ENCODE measurements around the gene ATP6AP1. TPM values are rescaled to one million over a fixed set of nuclear protein-coding genes. Genes with fewer than 3 reads are reported as not detected.

The ATP6AP1 gene
- total RNA-seq, 1 donor from 2014 or later, result 54.3 TPM

DNA sequence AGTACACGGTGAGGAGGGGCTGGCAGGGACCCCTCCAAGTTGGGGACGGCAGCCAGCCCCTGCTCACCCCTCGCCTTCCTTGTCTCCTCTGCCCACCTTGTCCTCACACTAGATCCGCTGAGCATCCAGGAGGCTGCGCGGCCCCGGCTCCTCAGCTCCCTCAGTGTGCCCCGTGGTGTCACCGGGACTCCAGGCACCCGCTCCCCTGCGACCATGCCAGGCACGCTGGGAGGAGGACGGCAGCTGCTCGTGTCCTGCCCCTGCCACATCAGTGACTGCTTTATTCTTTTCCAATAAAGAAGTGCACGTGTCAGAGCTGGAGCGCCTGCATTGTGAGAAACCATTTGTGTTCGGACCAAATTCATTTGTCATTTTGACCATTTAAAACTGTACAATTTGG lies 21.8 kb downstream of the ATP6AP1 start:
- H3K36me3 Mint-ChIP-seq (ENCODE audit: low read depth), result peaks cover 20% of the 10 kb centered on the region
- H3K27ac Mint-ChIP-seq, result no peak overlapping the region
- no peak overlapping the region for H3K4me3 Mint-ChIP-seq
- H3K9me3 Mint-ChIP-seq, result no peaks in the 10 kb centered on the region
- DNase-seq (ENCODE audit: low spot score), result no peak
- no peaks in the 10 kb centered on the region for H3K4me1 Mint-ChIP-seq (ENCODE audit: low read depth)
- no peaks in the 10 kb centered on the region for H3K27me3 Mint-ChIP-seq (ENCODE audit: insufficient read depth)
- intact Hi-C loops (cut with micrococcal nuclease), result no loop called here

DNA sequence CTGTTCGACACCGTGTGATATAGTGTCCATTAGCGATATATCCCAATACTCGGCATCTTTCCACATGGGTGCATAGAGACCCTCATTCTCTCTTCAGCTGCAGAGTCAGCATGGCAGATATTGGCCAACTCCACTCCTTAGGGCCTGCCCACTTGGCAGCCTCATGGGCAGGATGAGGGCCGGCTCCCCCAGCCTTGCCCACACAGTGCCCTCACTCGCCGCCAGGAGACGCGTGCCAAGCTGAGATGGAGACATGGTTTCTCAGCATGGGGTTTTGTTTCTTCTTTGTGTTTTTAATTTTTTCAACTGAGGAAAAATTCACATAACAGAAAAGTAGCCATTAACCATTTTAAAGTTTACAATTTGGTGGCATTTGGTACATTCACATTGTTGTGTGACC lies 24.3 kb downstream of the ATP6AP1 start:
- no peak for DNase-seq (ENCODE audit: low spot score)
- H3K4me3 Mint-ChIP-seq, result no peak overlapping the region

DNA sequence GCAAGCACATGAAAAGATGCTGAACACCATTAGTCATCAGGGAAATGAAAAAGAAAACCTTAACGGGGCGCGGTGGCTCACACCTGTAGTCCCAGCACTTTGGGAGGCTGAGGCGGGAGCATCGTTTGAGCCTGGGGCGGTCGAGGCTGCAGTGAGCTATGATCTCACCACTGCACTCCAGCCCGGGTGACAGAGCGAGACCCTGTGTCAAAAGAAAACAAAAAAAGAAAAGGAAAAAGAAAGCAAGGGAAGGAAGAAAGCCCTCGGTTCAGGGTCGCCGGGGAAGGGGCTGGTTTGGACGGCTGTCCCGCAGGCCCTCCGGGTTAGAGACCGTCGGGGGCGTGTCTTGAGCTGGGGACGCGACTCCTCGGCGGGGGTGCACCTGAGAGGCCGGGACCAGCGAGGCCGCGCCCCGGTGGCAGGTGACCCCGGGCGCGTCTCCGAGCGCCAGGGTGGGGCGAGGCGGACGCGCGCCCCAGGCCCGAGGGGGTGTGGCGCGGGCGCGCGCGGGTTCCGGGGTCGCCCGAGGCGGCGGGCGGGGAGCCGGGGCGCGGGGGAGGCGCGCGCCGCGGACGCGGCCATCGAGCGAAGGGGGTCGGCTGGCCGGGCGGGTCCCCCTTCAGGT lies 29.1 kb downstream of the ATP6AP1 start:
- DNase-seq (ENCODE audit: low spot score), result peak; percentile 39
- H3K27ac Mint-ChIP-seq, result peak overlapping the region; percentile 94
- H3K4me1 Mint-ChIP-seq (ENCODE audit: low read depth), result peaks cover 5% of the 10 kb centered on the region
- H3K27me3 Mint-ChIP-seq (ENCODE audit: insufficient read depth), result no peaks in the 10 kb centered on the region
- peaks cover 11% of the 10 kb centered on the region for H3K36me3 Mint-ChIP-seq (ENCODE audit: low read depth)
- H3K9me3 Mint-ChIP-seq, result no peaks in the 10 kb centered on the region
- H3K4me3 Mint-ChIP-seq, result peak overlapping the region; percentile 96
- intact Hi-C loops (cut with micrococcal nuclease), result no loop called here

More for the DNA sequence above, 24.3 kb downstream of the ATP6AP1 start:
- peaks cover 14% of the 10 kb centered on the region for H3K36me3 Mint-ChIP-seq (ENCODE audit: low read depth)
- peaks cover 5% of the 10 kb centered on the region for H3K4me1 Mint-ChIP-seq (ENCODE audit: low read depth)
- H3K27me3 Mint-ChIP-seq (ENCODE audit: insufficient read depth), result no peaks in the 10 kb centered on the region
- intact Hi-C loops (cut with micrococcal nuclease), result no loop called here
- no peak overlapping the region for H3K27ac Mint-ChIP-seq
- H3K9me3 Mint-ChIP-seq, result no peaks in the 10 kb centered on the region

DNA sequence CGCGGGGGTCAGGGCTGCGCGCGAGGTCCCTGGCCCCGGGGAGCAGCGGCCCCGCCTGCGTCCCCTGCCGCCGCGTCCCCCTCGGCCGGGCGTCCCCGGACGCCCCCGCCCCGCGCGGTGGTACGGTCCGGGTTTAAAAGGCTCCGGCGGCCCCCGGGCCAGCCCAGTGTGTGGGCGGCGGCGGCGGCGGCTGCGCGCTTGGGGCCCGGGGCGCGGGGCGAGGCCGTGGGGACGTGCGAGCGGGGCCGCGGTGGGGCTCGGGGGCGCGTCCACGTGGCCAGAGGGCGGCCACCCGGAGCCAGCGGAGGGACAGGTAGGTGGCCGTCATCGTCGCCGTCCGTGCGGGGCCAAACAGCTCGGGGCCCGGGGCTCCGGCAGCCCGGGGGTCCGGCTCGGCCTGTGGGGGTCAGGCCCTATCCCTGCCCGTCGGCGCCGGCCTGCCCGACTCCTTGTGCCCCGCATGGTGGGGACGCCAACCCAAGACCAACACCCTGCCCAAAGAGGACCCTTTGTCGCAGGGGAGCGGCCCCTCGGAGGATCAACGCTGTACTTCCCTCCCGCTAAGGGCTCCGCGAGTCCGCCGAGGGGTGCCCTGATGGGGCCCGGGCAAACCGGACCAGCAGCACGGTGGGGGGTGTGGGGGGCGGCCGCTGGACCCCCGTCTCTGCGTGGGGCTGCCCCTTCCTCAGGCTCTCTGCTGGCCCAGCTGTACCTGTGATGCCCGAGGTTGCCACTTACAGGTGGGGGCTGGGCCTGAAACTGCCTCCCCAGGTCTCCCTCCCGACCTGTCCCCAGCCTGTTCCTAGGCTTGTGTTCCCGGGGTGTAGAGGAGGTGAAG lies 29.9 kb downstream of the ATP6AP1 start, which contains the start of gene PLXNA3:
PLXNA3 (plus strand) TSS at position 166 of the 838 bp plus-strand sequence. CDS start 1,903 bp downstream, outside the sequence.
- Mint-ChIP-seq H3K27ac (peak within 1 kb of the TSS; percentile 94), H3K4me3 (peak within 1 kb of the TSS; percentile 96), H3K9me3 (no peaks in the 10 kb centered on the region), H3K27me3 (ENCODE audit: insufficient read depth) (no peaks in the 10 kb centered on the region), H3K36me3 (ENCODE audit: low read depth) (peaks cover 9% of the 10 kb centered on the region), H3K4me1 (ENCODE audit: low read depth) (peaks cover 5% of the 10 kb centered on the region)
- peak; percentile 38 for DNase-seq (ENCODE audit: low spot score)
- intact Hi-C loops (cut with micrococcal nuclease), result no loop called here

DNA sequence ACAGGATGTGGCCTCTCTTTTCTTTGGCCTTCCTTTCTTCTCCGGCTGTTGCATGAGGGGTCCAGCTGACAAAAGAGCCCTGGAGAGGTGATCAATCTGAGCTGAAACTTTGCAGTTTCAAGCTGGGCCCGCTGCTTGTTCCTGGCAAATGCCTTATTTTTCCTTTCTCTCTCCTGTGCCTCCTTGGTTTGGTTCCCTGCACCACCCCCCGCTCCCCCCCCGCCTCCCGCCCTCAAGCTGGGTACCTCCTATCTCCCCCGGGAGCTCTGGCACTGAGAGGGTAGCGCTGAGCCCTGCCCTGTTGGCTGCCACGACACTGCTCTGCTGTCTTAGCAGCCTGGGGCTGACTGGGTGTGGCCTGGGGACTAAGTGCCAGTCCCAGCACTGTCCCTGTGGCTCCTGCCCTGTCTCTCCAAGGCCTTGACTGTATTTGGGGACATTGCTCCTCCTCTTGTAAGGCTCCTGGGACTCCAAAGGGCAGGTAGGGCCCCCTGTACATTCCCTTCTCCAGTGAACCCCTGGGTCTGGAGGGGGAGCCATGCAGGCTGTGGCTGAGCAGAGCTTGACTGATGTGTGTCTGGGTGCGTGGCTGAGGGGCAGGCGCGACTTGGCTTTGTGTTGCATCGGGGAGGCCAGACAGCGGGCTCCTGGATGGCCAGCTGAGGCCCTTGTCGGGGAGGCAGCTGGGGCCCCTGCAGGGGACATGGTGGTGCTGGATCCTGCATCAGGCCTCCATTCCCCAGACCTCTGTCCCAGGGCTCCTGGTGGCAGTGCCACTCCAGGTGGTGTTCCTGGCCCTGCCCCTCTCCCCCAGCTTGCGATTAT lies 30.7 kb downstream of the ATP6AP1 start:
- Mint-ChIP-seq H3K27me3 (ENCODE audit: insufficient read depth) (no peaks in the 10 kb centered on the region), H3K4me1 (ENCODE audit: low read depth) (peaks cover 5% of the 10 kb centered on the region), H3K9me3 (no peaks in the 10 kb centered on the region), H3K36me3 (ENCODE audit: low read depth) (peaks cover 7% of the 10 kb centered on the region), H3K27ac (peak overlapping the region; percentile 48), H3K4me3 (peak overlapping the region; percentile 83)
- DNase-seq (ENCODE audit: low spot score), result no peak
- intact Hi-C loops (cut with micrococcal nuclease), result no loop called here

DNA sequence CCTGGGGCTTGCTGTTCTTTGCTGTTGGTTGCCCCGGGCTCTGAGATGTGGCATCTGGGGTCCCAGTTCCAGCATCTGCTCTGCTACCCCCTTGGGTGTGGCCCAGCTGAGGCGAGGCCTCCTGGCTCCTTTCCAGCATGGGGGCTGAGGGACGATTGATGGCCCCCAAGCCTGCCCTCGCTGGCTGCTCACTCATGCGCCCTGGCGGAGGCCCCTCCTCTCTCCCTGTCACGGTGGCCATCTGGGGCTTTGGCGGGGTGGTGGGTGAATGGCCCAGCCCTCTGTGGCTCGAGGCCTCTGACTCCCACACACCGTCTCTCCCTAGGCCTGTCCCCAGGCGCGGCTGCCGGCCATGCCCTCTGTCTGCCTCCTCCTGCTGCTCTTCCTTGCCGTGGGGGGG lies 31.4 kb downstream of the ATP6AP1 start:
- intact Hi-C loops (cut with micrococcal nuclease), result no loop called here
- no peak for DNase-seq (ENCODE audit: low spot score)
- no peaks in the 10 kb centered on the region for H3K9me3 Mint-ChIP-seq
- peak overlapping the region; percentile 83 for H3K4me3 Mint-ChIP-seq
- H3K36me3 Mint-ChIP-seq (ENCODE audit: low read depth), result peaks cover 2% of the 10 kb centered on the region
- H3K4me1 Mint-ChIP-seq (ENCODE audit: low read depth), result peaks cover 5% of the 10 kb centered on the region
- no peak overlapping the region for H3K27ac Mint-ChIP-seq
- no peaks in the 10 kb centered on the region for H3K27me3 Mint-ChIP-seq (ENCODE audit: insufficient read depth)

DNA sequence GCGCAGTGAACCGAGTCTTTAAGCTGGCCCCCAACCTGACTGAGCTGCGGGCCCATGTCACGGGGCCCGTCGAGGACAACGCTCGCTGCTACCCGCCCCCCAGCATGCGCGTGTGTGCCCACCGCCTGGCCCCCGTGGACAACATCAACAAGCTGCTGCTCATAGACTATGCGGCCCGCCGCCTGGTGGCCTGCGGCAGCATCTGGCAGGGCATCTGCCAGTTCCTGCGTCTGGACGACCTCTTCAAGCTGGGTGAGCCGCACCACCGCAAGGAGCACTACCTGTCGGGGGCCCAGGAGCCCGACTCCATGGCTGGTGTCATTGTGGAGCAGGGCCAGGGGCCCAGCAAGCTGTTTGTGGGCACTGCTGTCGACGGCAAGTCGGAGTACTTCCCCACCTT lies 31.8 kb downstream of the ATP6AP1 start:
- H3K4me3 Mint-ChIP-seq, result peak overlapping the region; percentile 83

DNA sequence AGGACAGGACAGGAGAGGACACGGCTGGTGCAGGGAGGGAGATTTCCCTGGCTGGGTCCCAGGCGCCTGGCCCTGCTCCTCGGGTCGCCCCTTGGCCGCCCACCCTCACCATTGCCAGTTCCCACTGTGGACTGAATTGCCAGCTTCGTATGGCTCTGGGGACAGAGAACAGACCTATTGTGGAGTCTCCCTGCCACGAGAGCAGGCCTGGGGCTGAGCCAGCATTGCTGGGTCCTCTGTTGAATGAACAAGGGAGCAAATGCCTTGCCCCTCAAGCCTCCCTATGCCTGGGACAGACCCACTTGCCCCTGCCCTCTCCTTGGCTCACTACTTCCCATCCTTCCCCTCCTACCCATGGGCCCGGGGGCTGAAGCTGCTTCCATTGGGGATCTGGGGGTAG lies 33.9 kb downstream of the ATP6AP1 start:
- Mint-ChIP-seq H3K27me3 (ENCODE audit: insufficient read depth) (no peaks in the 10 kb centered on the region), H3K9me3 (no peaks in the 10 kb centered on the region), H3K36me3 (ENCODE audit: low read depth) (peaks cover 2% of the 10 kb centered on the region), H3K27ac (no peak overlapping the region), H3K4me1 (ENCODE audit: low read depth) (peaks cover 2% of the 10 kb centered on the region), H3K4me3 (no peak overlapping the region)
- intact Hi-C loops (cut with micrococcal nuclease), result no loop called here
- DNase-seq (ENCODE audit: low spot score), result no peak

More for the DNA sequence above, 31.8 kb downstream of the ATP6AP1 start:
- H3K36me3 Mint-ChIP-seq (ENCODE audit: low read depth), result peaks cover 2% of the 10 kb centered on the region
- intact Hi-C loops (cut with micrococcal nuclease), result no loop called here
- H3K4me1 Mint-ChIP-seq (ENCODE audit: low read depth), result peaks cover 5% of the 10 kb centered on the region
- no peak overlapping the region for H3K27ac Mint-ChIP-seq
- no peaks in the 10 kb centered on the region for H3K27me3 Mint-ChIP-seq (ENCODE audit: insufficient read depth)
- DNase-seq (ENCODE audit: low spot score), result no peak
- H3K9me3 Mint-ChIP-seq, result no peaks in the 10 kb centered on the region

DNA sequence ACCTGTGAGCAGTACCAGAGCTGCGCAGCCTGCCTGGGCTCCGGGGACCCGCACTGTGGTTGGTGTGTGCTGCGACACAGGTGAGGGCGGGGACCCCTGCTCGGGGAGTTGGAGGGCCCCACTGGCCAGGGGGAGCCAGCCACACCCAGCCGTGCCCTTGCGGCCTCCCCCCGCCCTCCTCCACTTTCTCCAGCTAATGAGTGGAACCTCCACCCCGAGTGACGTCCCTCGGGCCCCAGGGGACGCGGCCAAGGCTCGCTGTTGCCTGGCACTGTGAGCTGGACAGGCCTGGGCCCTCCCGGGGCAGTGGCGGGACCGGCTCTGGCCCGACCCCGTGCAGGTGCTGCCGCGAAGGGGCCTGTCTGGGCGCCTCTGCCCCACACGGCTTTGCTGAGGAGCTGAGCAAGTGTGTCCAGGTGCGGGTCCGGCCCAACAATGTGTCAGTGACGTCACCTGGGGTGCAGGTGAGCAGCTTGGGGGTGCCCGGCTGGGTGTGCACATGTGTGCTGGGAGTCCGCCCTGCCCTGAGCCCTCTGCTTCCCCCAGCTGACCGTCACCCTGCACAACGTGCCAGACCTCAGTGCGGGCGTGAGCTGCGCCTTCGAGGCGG lies 35.2 kb downstream of the ATP6AP1 start:
- DNase-seq (ENCODE audit: low spot score), result no peak
- no peak overlapping the region for H3K27ac Mint-ChIP-seq
- H3K27me3 Mint-ChIP-seq (ENCODE audit: insufficient read depth), result no peaks in the 10 kb centered on the region
- intact Hi-C loops (cut with micrococcal nuclease), result no loop called here
- no peak overlapping the region for H3K4me3 Mint-ChIP-seq
- no peaks in the 10 kb centered on the region for H3K9me3 Mint-ChIP-seq
- H3K4me1 Mint-ChIP-seq (ENCODE audit: low read depth), result no peaks in the 10 kb centered on the region
- H3K36me3 Mint-ChIP-seq (ENCODE audit: low read depth), result peaks cover 2% of the 10 kb centered on the region

DNA sequence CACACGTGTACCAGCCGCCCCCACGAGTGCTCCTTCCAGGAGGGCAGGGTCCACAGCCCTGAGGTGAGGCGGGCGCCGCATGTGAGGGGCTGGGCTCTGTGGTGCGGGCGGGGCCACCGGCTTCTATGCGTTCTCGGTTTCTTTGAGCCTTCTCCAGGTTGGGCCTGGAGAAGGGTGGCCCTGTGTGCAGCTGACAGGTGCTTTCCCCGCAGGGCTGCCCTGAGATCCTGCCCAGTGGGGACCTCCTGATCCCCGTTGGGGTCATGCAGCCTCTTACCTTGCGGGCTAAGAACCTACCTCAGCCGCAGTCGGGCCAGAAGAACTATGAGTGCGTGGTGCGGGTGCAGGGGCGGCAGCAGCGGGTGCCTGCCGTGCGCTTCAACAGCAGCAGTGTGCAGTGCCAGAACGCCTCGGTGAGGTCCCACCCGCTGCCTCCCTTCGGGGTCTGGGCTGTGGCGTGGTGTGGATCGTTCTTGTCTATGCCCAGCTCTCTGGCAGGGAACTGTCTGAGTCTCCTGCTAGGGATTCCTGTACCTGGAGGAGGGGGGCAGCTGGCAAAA lies 36.4 kb downstream of the ATP6AP1 start:
- no peak for DNase-seq (ENCODE audit: low spot score)
- no peaks in the 10 kb centered on the region for H3K9me3 Mint-ChIP-seq
- no peak overlapping the region for H3K27ac Mint-ChIP-seq
- intact Hi-C loops (cut with micrococcal nuclease), result no loop called here
- no peak overlapping the region for H3K4me3 Mint-ChIP-seq
- H3K4me1 Mint-ChIP-seq (ENCODE audit: low read depth), result no peaks in the 10 kb centered on the region
- no peaks in the 10 kb centered on the region for H3K27me3 Mint-ChIP-seq (ENCODE audit: insufficient read depth)
- peaks cover 2% of the 10 kb centered on the region for H3K36me3 Mint-ChIP-seq (ENCODE audit: low read depth)

DNA sequence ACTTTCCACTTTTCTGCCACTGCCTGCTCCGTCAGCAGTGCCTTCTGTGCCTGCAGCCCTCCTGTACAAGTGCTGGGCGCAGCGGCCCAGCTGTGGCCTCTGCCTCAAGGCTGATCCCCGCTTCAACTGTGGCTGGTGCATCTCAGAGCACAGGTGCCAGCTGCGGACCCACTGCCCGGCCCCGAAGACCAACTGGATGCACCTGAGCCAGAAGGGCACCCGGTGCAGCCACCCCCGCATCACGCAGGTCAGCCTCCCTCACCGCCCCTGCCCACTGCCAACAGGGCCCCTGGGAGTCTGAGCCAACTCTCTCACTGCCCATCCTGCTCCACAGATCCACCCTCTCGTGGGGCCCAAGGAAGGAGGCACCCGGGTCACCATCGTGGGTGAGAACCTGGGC lies 37.1 kb downstream of the ATP6AP1 start:
- no peak overlapping the region for H3K4me3 Mint-ChIP-seq
- H3K27ac Mint-ChIP-seq, result no peak overlapping the region
- intact Hi-C loops (cut with micrococcal nuclease), result no loop called here
- DNase-seq (ENCODE audit: low spot score), result no peak
- H3K36me3 Mint-ChIP-seq (ENCODE audit: low read depth), result peaks cover 2% of the 10 kb centered on the region
- H3K9me3 Mint-ChIP-seq, result no peaks in the 10 kb centered on the region
- no peaks in the 10 kb centered on the region for H3K27me3 Mint-ChIP-seq (ENCODE audit: insufficient read depth)
- H3K4me1 Mint-ChIP-seq (ENCODE audit: low read depth), result no peaks in the 10 kb centered on the region

DNA sequence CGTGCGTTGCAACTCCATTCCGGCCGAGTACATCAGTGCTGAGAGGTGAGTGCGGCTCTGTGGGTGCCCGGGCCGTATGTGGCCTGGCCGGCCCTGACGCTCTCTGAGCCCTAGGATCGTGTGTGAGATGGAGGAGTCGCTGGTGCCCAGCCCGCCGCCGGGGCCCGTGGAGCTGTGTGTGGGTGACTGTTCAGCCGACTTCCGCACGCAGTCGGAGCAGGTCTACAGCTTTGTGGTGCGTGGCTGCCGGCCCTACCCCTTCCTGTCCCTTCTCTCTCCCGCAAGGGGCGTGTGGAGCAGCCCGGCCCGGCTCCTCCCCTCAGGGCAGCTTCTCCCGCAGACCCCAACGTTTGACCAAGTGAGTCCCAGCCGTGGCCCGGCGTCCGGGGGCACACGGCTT lies 37.6 kb downstream of the ATP6AP1 start:
- Mint-ChIP-seq H3K27ac (no peak overlapping the region), H3K36me3 (ENCODE audit: low read depth) (peaks cover 2% of the 10 kb centered on the region), H3K4me1 (ENCODE audit: low read depth) (no peaks in the 10 kb centered on the region), H3K9me3 (no peaks in the 10 kb centered on the region), H3K27me3 (ENCODE audit: insufficient read depth) (no peaks in the 10 kb centered on the region), H3K4me3 (no peak overlapping the region)
- no peak for DNase-seq (ENCODE audit: low spot score)
- intact Hi-C loops (cut with micrococcal nuclease), result no loop called here

Data from activated T-helper 1 cell treated with anti-CD3 and anti-CD28 coated beads, Interleukin-12 subunit alpha, Interleukin-12 subunit beta, Interleukin-2, Interleukin-4 antibody, amounts not matched to agents 30 ng/mL and 10 ng/mL and 1 ng/mL, durations not matched to agents 14 hours and 24 hours and 36 hours (primary cell).